Activated T-cell treated with anti-CD3 and anti-CD28 coated beads for 1 hour (primary cell): ENCODE measurements around the gene TICAM1.
"Not testable (repeated sequence)": the region's sequence is repeated elsewhere in the genome, so short reads cannot be mapped to it uniquely, and the experiment has no call there.

Source experiments
- DNase-seq: peaks from one replicate; pipeline ENCODE4 v3.0.0-alpha.2; 2020; ENCODE audit warnings: low read depth

TICAM1 gene

GRCh38 chr19:4803736-4804695 lies 27.5 kb downstream of the TICAM1 start:
- peak; percentile 55 for DNase-seq

GRCh38 chr19:4802711-4803110 lies 28.8 kb downstream of the TICAM1 start:
- no peak for DNase-seq

GRCh38 chr19:4801085-4801619 lies 30.4 kb downstream of the TICAM1 start:
- no peak for DNase-seq

GRCh38 chr19:4800591-4801081 lies 30.9 kb downstream of the TICAM1 start:
- DNase-seq: no peak

GRCh38 chr19:4795400-4795799 lies 36.1 kb downstream of the TICAM1 start:
- no peak for DNase-seq

GRCh38 chr19:4794971-4795370 lies 36.5 kb downstream of the TICAM1 start:
- no peak for DNase-seq

GRCh38 chr19:4793278-4793677 lies 38.2 kb downstream of the TICAM1 start:
- not testable (repeated sequence) for DNase-seq

GRCh38 chr19:4792866-4793195 lies 38.7 kb downstream of the TICAM1 start:
- DNase-seq: not testable (repeated sequence)

- not testable (repeated sequence) for DNase-seq
Observed at GRCh38 chr19:4792019-4792865, 39.3 kb downstream of the TICAM1 start.

GRCh38 chr19:4791183-4792018 lies 40.1 kb downstream of the TICAM1 start, which contains the start of gene FEM1A:
Gene FEM1A (plus strand): TSS chr19:4791734. CDS start chr19:4791855, 121 bp downstream.
- DNase-seq: peak; percentile 96

GRCh38 chr19:4786412-4787016 lies 45.0 kb downstream of the TICAM1 start:
- DNase-seq: not testable (repeated sequence)

- no peak for DNase-seq
Observed at GRCh38 chr19:4781801-4782200, 49.7 kb downstream of the TICAM1 start.

- DNase-seq: no peak
Observed at GRCh38 chr19:4780860-4781259, 50.7 kb downstream of the TICAM1 start.

GRCh38 chr19:4778124-4778523 lies 53.4 kb downstream of the TICAM1 start:
- not testable (repeated sequence) for DNase-seq

- no peak for DNase-seq
Observed at GRCh38 chr19:4776436-4777211, 54.9 kb downstream of the TICAM1 start.

- DNase-seq: no peak
Observed at GRCh38 chr19:4775627-4776152, 55.8 kb downstream of the TICAM1 start.

GRCh38 chr19:4774136-4774535 lies 57.4 kb downstream of the TICAM1 start:
- DNase-seq: no peak

GRCh38 chr19:4773047-4773640 lies 58.4 kb downstream of the TICAM1 start:
- DNase-seq: no peak

GRCh38 chr19:4772566-4772965 lies 58.9 kb downstream of the TICAM1 start:
- no peak for DNase-seq
